Immature natural killer cell (primary cell): Measurements from ENCODE around the gene NKD1. TPM values are rescaled to one million over a fixed set of nuclear protein-coding genes. Genes with fewer than 3 reads are reported as not detected.
"Not testable (repeated sequence)": the region's sequence is repeated elsewhere in the genome, so short reads cannot be mapped to it uniquely, and the experiment has no call there.

Experiments
- DNase-seq, 3 donors: peaks; one replicate each; pipeline ENCODE4 v3.0.0; 2022; ENCODE audit warnings: mixed read lengths in 1 of 3
- H3K27ac Mint-ChIP-seq, 6 donors: one replicate each; pipeline ENCODE4 v1.8.0; 2020; ENCODE audit warnings: mixed read lengths in 6 of 6, mild to moderate bottlenecking in 5 of 6, inconsistent platforms in 4 of 6, moderate library complexity in 3 of 6
- H3K27me3 Mint-ChIP-seq, 3 donors: one replicate each; pipeline ENCODE4 v1.8.0; 2020 to 2021; ENCODE audit warnings: low read depth in 3 of 3, mild to moderate bottlenecking in 3 of 3, mixed read lengths in 3 of 3, moderate library complexity in 3 of 3, inconsistent platforms in 1 of 3
- H3K36me3 Mint-ChIP-seq, 3 donors: one replicate each; pipeline ENCODE4 v1.8.0; 2020; ENCODE audit warnings: mixed read lengths in 3 of 3, inconsistent platforms in 2 of 3, mild to moderate bottlenecking in 2 of 3
- H3K4me1 Mint-ChIP-seq, 2 donors: one replicate each; pipeline ENCODE4 v1.8.0; 2020; ENCODE audit warnings: inconsistent platforms in 2 of 2, mild to moderate bottlenecking in 2 of 2, mixed read lengths in 2 of 2, moderate library complexity in 1 of 2
- H3K4me3 Mint-ChIP-seq, 5 donors: one replicate each; pipeline ENCODE4 v1.8.0; 2020; ENCODE audit warnings: mild to moderate bottlenecking in 5 of 5, mixed read lengths in 5 of 5, inconsistent platforms in 3 of 5, moderate library complexity in 3 of 5
- H3K9me3 Mint-ChIP-seq, 6 donors: one replicate each; pipeline ENCODE4 v1.8.0; 2020; ENCODE audit warnings: mild to moderate bottlenecking in 6 of 6, mixed read lengths in 6 of 6, inconsistent platforms in 4 of 6, moderate library complexity in 3 of 6
- polyA plus RNA-seq, 3 donors: library from polyadenylated mRNA; unstranded; fragments of 300-500 nt; fragmentation: Illumina TruSeq; gene quantifications; one replicate each; pipeline ENCODE4 v1.2.3, GENCODE V29; 2021

Gene NKD1
- polyA plus RNA-seq, 3 donors from 2014 or later, result not detected

DNA sequence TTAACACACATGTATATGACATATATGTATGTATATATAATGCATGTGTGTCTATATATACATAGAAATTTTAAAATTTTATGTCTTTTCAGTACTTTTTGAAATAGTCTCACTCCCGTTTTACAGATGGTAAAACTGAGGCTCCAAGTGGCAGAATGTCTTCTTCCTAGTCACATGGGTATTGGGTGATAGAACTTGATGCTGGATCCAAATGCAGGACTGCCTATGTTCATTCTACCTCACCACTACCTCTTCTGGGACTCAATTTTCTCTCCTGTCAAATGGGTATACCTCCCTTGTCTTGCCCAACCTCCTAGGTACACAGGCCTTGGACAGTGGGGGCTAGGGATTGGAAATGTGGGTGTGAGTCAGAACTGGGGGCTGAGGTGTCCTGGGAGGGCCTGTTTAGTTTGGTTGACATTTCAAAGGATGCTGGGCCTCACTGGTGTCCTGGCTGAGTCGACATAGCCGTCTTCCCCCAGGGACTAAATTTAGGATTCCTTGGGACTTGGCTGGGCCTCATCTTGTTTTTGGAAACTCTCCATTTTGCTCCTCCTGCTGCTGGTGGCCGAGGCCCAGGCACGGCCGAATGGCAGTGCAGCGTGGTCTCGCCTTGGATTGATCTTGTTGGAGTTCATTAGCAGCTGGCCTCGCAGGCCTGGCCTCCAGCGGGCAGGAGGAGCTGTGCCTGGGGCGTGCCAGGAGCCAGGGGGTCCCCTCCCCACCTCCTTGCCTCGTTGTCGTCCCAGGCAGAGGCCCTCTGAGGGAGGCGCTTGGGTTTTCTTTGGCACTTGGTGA is 25.9 kb downstream of the NKD1 start:
- H3K27me3 Mint-ChIP-seq, result peaks cover 1 to 5% (median 2%) of the 10 kb centered on the region in 3 donors
- no peak overlapping the region for H3K27ac Mint-ChIP-seq
- no peak overlapping the region for H3K4me3 Mint-ChIP-seq
- H3K9me3 Mint-ChIP-seq, result no peaks in the 10 kb centered on the region
- DNase-seq, result no peak
- H3K36me3 Mint-ChIP-seq, result peaks cover 0 to 5% (median 0%) of the 10 kb centered on the region in 3 donors
- peaks cover 0 to 7% of the 10 kb centered on the region in 2 donors for H3K4me1 Mint-ChIP-seq

DNA sequence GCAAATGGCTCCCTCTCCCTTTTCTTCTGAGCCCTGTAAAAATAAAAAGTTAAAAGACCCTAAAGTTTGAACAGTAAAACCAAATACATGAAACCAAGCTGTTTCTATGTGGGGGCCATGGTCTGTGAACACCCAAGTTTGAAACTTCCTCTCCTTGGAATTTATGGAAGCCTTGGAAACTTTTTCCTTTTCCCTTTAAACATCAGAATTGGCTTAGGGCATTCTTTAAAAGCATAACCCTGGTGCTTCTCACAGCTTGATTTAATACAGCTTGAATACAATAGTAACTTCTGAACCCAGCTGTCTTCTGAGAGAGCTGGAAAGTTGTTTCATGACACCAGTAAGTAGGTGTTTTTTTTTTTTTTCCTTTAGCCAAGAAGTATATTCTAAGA is 26.5 kb downstream of the NKD1 start:
- no peak overlapping the region for H3K27ac Mint-ChIP-seq
- no peak for DNase-seq
- H3K4me3 Mint-ChIP-seq, result no peak overlapping the region
- H3K9me3 Mint-ChIP-seq, result no peaks in the 10 kb centered on the region
- H3K27me3 Mint-ChIP-seq, result peaks cover 3 to 5% (median 3%) of the 10 kb centered on the region in 3 donors
- peaks cover 0 to 5% (median 0%) of the 10 kb centered on the region in 3 donors for H3K36me3 Mint-ChIP-seq
- peaks cover 0 to 3% of the 10 kb centered on the region in 2 donors for H3K4me1 Mint-ChIP-seq

DNA sequence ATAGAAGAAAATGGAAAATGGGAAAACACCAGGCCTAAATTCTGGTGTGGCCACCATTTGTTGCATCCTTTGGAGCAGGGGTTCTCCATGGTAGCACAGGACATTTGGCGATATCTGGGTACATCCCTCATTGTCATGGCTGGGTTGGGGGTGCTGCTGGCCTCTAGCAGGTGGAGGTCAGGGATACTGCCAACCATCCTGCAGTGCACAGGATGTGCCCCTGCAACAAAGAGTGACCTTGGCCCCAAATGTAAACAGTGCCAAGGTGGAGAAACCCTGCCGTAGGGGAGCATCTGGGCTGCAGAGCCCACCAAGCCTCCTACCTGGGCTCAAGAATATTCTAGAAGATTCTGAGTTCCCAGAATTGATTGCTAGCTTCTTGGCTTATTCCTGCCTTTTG is 27.5 kb downstream of the NKD1 start:
- peaks cover 0 to 3% of the 10 kb centered on the region in 2 donors for H3K4me1 Mint-ChIP-seq
- H3K27ac Mint-ChIP-seq, result no peak overlapping the region
- peaks cover 3 to 5% (median 3%) of the 10 kb centered on the region in 3 donors for H3K27me3 Mint-ChIP-seq
- H3K36me3 Mint-ChIP-seq, result peaks cover 0 to 5% (median 0%) of the 10 kb centered on the region in 3 donors
- no peaks in the 10 kb centered on the region for H3K9me3 Mint-ChIP-seq
- DNase-seq, result no peak
- H3K4me3 Mint-ChIP-seq, result no peak overlapping the region

DNA sequence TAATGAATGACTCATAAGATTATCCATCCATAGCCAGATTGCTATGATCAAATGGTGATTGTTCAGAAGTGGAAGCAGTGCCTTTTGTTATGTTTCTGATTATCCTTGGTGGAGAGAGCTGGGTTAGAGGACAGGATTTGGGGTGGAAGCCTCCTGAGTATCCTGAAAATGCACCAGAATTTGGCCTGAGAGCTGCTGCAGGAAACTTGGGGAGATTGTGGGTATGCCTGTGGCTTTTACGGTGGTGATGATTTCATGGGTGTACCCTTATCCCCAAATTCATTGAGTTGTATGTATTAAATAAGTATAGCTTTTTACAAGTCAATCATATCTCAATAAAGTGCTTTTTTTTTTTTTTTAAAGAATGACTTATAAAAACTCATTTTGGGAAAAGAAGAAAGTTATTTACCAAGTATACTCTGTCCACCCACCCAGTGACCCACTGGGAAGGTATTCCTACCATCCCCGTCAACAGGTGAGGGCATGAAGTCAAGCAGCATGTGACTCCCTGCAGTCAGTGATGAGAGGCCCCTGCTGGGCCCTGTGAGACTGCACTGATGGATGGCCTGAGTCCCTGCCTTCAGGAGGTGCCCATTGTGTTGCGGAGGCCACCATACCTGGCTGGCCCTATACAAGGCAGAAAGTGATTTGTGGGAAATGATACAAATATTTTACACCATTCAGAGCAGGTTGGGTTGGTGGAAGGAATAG is 28.4 kb downstream of the NKD1 start:
- Mint-ChIP-seq H3K9me3 (no peaks in the 10 kb centered on the region), H3K36me3 (peaks cover 0 to 5% (median 0%) of the 10 kb centered on the region in 3 donors), H3K4me1 (peaks cover 0 to 3% of the 10 kb centered on the region in 2 donors), H3K27ac (peak overlapping the region in 1 of 6 donors; percentile 12), H3K27me3 (peaks cover 1 to 5% (median 3%) of the 10 kb centered on the region in 3 donors), H3K4me3 (no peak overlapping the region)
- no peak for DNase-seq

DNA sequence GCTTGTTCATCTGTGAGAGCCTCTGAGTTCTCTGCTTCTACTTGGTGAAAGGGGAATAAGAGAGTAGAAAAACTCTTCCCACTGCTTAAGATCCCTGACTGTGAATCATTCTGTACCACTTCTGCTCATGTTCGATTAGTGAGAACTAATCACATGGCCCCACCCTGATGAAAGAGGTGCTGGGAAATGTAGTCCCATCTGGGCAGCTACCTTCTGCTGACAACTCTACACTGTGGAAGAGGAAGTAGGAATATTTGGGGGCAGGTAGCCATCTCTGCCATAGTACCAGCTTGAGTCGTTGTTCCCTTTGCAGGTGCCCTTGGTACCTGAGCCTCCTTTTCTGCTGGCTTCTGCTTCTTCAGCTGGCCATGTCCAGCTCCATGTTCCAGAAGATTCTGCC is 29.9 kb downstream of the NKD1 start:
- peaks cover 0 to 3% of the 10 kb centered on the region in 2 donors for H3K4me1 Mint-ChIP-seq
- peaks cover 1 to 3% (median 2%) of the 10 kb centered on the region in 3 donors for H3K27me3 Mint-ChIP-seq
- H3K36me3 Mint-ChIP-seq, result no peaks in the 10 kb centered on the region
- H3K27ac Mint-ChIP-seq, result no peak overlapping the region
- H3K4me3 Mint-ChIP-seq, result no peak overlapping the region
- H3K9me3 Mint-ChIP-seq, result no peaks in the 10 kb centered on the region
- no peak for DNase-seq

DNA sequence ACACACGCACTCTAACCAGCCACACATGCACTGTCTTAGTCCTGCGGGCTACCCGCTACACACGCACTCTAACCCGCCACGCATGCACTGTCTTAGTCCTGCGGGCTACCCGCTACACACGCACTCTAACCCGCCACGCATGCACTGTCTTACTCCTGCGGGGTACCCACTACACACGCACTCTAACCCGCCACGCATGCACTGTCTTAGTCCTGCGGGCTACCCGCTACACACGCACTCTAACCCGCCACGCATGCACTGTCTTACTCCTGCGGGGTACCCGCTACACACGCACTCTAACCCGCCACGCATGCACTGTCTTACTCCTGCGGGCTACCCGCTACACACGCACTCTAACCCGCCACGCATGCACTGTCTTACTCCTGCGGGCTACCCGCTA is 31.2 kb downstream of the NKD1 start:
- DNase-seq, H3K27me3 Mint-ChIP-seq, H3K4me3 Mint-ChIP-seq, H3K9me3 Mint-ChIP-seq, H3K36me3 Mint-ChIP-seq, H3K27ac Mint-ChIP-seq, H3K4me1 Mint-ChIP-seq: not testable (repeated sequence)

DNA sequence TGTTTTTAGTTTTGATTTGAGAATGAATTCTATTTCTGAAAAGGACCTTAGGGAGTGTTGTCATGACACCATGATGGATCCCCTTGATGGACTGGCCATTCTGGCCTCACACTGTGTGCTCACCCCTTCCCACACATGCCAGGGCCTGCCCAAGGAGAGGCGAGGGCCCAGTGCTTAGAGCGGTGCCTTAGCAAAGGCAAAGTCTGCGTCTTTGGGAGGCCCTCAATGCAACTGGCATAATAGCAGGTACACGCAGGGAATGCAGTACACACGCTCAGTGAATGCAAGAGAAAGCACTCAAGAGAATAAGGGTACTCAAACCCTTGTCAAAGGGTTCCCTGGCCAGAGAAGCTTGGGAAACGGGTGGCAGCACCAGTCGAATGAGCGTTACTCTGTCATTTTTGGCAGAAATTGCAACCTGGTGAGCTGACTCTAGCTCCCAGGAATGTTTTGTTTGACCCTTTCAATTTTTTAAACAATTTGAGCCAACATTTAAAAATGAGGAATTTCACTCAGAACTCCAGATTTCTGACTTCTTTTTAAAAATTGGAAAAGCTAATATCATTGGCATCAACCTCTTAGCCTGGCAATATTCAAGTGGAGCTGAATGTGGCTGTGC is 32.1 kb downstream of the NKD1 start:
- Mint-ChIP-seq H3K4me1 (peaks cover 0 to 3% of the 10 kb centered on the region in 2 donors), H3K27ac (no peak overlapping the region)
- no peak for DNase-seq

DNA sequence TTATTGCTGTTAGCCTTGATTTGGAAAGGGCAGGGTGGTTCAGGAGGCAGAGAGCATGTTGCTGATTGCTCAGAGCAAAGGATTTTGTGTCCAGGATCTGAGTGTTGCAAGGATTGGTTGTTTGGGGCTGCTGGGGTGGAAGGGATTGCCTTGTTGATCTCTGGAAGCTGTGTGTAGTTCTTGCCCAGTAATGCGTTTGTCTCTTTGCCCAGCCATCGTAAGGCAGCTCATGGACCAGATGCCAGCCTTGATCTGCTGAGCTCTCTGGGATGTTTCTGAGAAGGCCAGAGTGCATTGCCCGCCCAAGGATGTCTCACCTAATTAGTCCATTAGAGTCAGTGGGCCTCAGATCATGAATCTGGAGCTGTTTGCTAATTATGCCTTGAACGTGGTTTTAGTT is 33.6 kb downstream of the NKD1 start:
- Mint-ChIP-seq H3K4me3 (no peak overlapping the region), H3K9me3 (no peaks in the 10 kb centered on the region), H3K27ac (peak overlapping the region in 1 of 6 donors; percentile 60), H3K36me3 (no peaks in the 10 kb centered on the region), H3K27me3 (peaks cover 0 to 3% (median 3%) of the 10 kb centered on the region in 3 donors), H3K4me1 (peaks cover 0 to 3% of the 10 kb centered on the region in 2 donors)
- no peak for DNase-seq

More for the DNA sequence above, 32.1 kb downstream of the NKD1 start:
- Mint-ChIP-seq H3K36me3 (no peaks in the 10 kb centered on the region), H3K4me3 (no peak overlapping the region), H3K9me3 (no peaks in the 10 kb centered on the region), H3K27me3 (peaks cover 0 to 3% (median 3%) of the 10 kb centered on the region in 3 donors)

DNA sequence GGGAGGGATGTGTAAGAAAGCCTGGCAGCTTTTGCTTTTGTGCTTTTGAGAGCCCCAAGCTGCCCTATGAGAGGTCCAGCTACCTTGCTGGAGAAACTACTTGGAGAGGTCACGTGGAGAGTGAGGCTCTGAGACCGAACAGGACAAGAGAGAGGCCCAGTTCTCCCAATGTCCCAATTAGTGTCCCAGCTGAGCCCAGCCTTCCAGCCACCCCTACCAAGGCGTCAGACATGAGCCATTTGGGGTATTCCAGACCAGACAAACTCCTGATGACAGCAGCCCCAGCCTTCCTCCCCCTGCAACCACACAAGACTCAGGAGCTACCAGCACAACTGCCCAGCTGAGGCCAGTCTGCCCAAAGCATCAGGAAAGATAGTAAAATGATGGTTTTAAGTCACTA is 35.0 kb downstream of the NKD1 start:
- Mint-ChIP-seq H3K4me1 (peaks cover 0 to 3% of the 10 kb centered on the region in 2 donors), H3K4me3 (no peak overlapping the region), H3K27ac (no peak overlapping the region), H3K27me3 (peaks cover 0 to 3% (median 3%) of the 10 kb centered on the region in 3 donors), H3K9me3 (no peaks in the 10 kb centered on the region), H3K36me3 (no peaks in the 10 kb centered on the region)
- no peak for DNase-seq

DNA sequence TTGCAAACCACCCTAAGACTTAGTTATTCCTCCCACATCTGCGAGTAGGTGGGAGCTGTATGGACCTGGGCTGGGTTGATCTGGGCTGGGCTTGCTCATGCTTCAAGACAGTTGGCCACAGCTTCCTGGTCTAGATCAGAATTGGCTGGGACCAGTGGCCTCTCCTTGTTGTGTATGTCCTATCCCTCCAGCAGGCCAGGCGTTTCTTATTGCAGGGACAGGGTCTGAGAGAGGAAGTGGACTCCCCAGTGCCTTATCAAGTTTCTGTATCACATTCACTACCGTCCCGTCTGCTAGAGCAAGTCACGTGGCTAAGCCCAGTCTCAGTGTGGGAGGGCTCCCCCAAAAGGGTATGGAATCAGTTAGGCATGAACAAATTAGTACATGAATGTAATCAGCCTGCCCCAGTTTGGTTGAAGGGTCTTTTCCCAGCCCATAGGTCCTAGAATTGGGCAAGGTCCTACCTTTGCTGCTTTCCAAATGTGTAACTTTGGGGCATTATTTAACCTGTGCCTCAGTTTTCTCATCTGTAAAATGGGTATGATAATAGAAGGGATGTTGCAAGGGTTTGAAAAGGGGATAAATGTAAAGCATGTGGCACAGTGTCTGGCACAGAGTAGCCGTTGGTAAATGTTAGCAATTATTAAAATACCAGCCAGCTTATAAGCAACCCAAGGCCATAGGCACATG is 36.0 kb downstream of the NKD1 start:
- Mint-ChIP-seq H3K4me1 (peaks cover 6 to 9% of the 10 kb centered on the region in 2 donors), H3K36me3 (no peaks in the 10 kb centered on the region), H3K27me3 (peaks cover 0 to 3% (median 2%) of the 10 kb centered on the region in 3 donors), H3K9me3 (no peaks in the 10 kb centered on the region), H3K4me3 (no peak overlapping the region), H3K27ac (no peak overlapping the region)
- DNase-seq, result no peak

DNA sequence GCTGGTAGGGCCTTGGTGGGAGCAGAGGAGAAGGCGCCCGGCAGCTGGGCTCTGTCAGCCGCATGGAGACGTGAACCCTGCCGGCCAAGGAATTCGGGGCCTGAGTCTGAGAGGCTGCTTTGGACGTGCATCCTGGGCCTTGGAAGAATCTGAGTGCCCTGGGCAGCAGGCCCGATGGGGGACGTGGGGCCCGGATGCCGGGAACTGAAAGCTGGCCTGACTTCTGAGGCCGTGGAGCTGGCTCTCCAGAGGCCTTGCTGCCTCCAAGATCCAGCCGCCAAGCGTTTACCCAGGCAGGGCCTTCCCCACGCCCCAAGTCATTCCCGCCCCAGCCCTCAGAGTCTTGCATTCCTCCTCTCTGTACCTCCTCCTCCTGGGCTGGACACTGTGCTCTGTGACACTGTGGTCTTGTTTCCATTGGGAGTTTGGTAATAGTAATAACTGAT is 37.2 kb downstream of the NKD1 start:
- H3K27ac Mint-ChIP-seq, result no peak overlapping the region
- no peaks in the 10 kb centered on the region for H3K36me3 Mint-ChIP-seq
- H3K27me3 Mint-ChIP-seq, result peaks cover 0 to 3% (median 2%) of the 10 kb centered on the region in 3 donors
- H3K4me1 Mint-ChIP-seq, result peaks cover 18 to 21% of the 10 kb centered on the region in 2 donors
- DNase-seq, result no peak
- H3K4me3 Mint-ChIP-seq, result no peak overlapping the region
- H3K9me3 Mint-ChIP-seq, result no peaks in the 10 kb centered on the region

DNA sequence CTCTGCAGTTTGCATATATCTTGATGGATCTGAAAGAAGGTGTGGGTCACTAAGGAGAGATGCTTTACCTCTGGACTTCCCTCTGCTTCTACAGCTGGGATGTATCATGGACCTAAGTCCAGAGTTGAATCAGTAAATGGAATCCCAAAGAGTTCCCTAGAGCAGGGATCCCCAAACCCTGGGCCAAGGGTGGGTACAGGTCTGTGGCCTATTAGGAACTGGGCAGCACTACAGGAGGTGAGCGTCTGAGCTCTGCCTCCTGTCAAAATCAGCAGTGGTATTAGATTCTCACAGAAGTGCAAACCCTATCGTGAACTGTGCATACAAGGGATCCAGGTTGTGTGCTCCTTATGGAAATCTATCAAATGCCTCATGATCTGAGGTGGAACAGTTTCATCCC is 39.3 kb downstream of the NKD1 start:
- Mint-ChIP-seq H3K27me3 (peaks cover 0 to 3% (median 2%) of the 10 kb centered on the region in 3 donors), H3K36me3 (no peaks in the 10 kb centered on the region), H3K27ac (no peak overlapping the region), H3K4me3 (no peak overlapping the region), H3K9me3 (no peaks in the 10 kb centered on the region), H3K4me1 (peaks cover 19 to 21% of the 10 kb centered on the region in 2 donors)
- DNase-seq, result no peak

DNA sequence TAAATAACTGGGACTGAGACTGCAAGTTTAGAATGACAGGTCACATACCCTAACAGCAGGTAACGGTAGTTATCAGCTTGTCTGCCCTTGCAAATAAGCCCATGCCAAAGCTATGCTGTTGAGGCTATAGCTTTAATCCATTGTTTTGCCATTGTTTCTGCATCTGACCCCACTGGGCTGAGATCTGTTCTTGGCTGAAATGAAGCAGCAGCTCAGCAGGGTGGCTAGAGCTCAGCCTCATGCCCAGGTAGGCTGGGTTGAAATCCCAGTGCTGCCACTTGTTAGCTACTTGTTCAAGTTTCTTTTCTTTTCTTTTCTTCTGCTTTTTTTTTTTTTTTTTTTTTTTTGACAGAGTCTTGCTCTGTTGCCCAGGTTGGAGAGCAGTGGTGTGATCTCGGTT is 40.1 kb downstream of the NKD1 start:
- Mint-ChIP-seq H3K4me1 (peaks cover 19 to 21% of the 10 kb centered on the region in 2 donors), H3K27me3 (peaks cover 0 to 3% (median 2%) of the 10 kb centered on the region in 3 donors), H3K4me3 (no peak overlapping the region), H3K27ac (no peak overlapping the region), H3K9me3 (no peaks in the 10 kb centered on the region), H3K36me3 (no peaks in the 10 kb centered on the region)
- DNase-seq, result no peak
